Suprapubic skin (tissue), 4 donors: ENCODE data around the gene DNLZ.

ENCODE experiments used
- CTCF ChIP-seq, 2 donors: fragments of 200-600 bp in 1 of 2; fragments of 450-650 bp in 1 of 2; sonication (generic) in 1 of 2; IDR thresholded peaks; one replicate each; pipeline ENCODE4 v1.5.1; 2016 to 2019; ENCODE audit warnings: antibody characterized with exemption in 2 of 2, mild to moderate bottlenecking in 1 of 2, moderate library complexity in 1 of 2
- POLR2A ChIP-seq, 2 donors: fragments of 450-650 bp; IDR thresholded peaks; one replicate each; pipeline ENCODE4 v1.6.1; 2017; ENCODE audit warnings: antibody characterized with exemption in 2 of 2, mild to moderate bottlenecking in 2 of 2, moderate library complexity in 2 of 2
- POLR2AphosphoS5 ChIP-seq, 3 donors: sonication (generic); formaldehyde crosslinking; IDR thresholded peaks; one replicate each; pipeline ENCODE4 v1.6.1; 2017; ENCODE audit warnings: antibody characterized with exemption in 3 of 3

- TF ChIP-seq CTCF (IDR thresholded peaks at IDR 0.05), result no peak
- no peak for TF ChIP-seq POLR2A (IDR thresholded peaks at IDR 0.05)
- TF ChIP-seq POLR2AphosphoS5 (IDR thresholded peaks at IDR 0.05), result no peak
These were observed 18.8 kb downstream of the DNLZ start for GRCh38 chr9:136344544-136345280.
